ENCODE results near the gene ANO2. TPM values are rescaled to one million over a fixed set of nuclear protein-coding genes. Genes with fewer than 3 reads are reported as not detected.

Gene ANO2
- total and polyA plus RNA-seq, 2 experiments from 2014 or later, result 2.3 to 4.6 TPM

GRCh38 chr12:5969156-5969973 lies 24.3 kb upstream of the ANO2 start (continued):
- no peak for TF ChIP-seq POLR2AphosphoS5 (IDR thresholded peaks at IDR 0.05; ENCODE audit: low read depth)
- TF ChIP-seq ETS1 (IDR thresholded peaks at IDR 0.05), result no peak
- no peak for TF ChIP-seq JUNB (IDR thresholded peaks at IDR 0.05; ENCODE audit: unreplicated experiment)
- TF ChIP-seq REST (IDR thresholded peaks at IDR 0.05; ENCODE audit: unreplicated experiment), result no peak

- ATAC-seq, result no peak
Measured at GRCh38 chr12:5967645-5968415, 22.8 kb upstream of the ANO2 start.

More at GRCh38 chr12:5967645-5968415, 22.8 kb upstream of the ANO2 start:
- H3K4me3 ChIP-seq, result no peak overlapping the region
- no peak overlapping the region for H3K4me2 ChIP-seq
- H3F3A ChIP-seq (replicated peaks; ENCODE audit: low read depth), result 0 out of 2 replicates have a peak, but pooled peaks cover 2% of the 10 kb centered on the region
- H3K9me2 ChIP-seq (ENCODE audit: insufficient read depth), result no peaks in the 10 kb centered on the region
- no peak for DNase-seq (ENCODE audit: low spot score)
- no peak overlapping the region for H3K27ac ChIP-seq (ENCODE audit: low read depth)
- no peak overlapping the region for H3K4me3 Mint-ChIP-seq
- no peak overlapping the region for H2AFZ ChIP-seq
- no peaks in the 10 kb centered on the region for H4K20me1 ChIP-seq (replicated peaks; ENCODE audit: insufficient read depth)
- H3K4me1 ChIP-seq (ENCODE audit: insufficient read depth), result peaks cover 21% of the 10 kb centered on the region
- no peaks in the 10 kb centered on the region for H3K27me3 ChIP-seq (ENCODE audit: insufficient read depth)
- H3K36me3 ChIP-seq (ENCODE audit: insufficient read depth), result no peaks in the 10 kb centered on the region
- no peak overlapping the region for H3K27ac Mint-ChIP-seq
- H3K36me3 Mint-ChIP-seq (ENCODE audit: low read depth), result no peaks in the 10 kb centered on the region
- peaks cover 33% of the 10 kb centered on the region for H3K4me1 Mint-ChIP-seq
- no peak for TF ChIP-seq CREB1 (CRISPR knock-in tag; IDR thresholded peaks at IDR 0.05; ENCODE audit: low read depth)
- TF ChIP-seq ZNF331 (CRISPR knock-in tag; IDR thresholded peaks at IDR 0.05; ENCODE audit: low read depth), result no peak
- TF ChIP-seq JUNB (IDR thresholded peaks at IDR 0.05; ENCODE audit: unreplicated experiment), result no peak
- TF ChIP-seq NANOG (IDR thresholded peaks at IDR 0.05; ENCODE audit: borderline replicate concordance), result no peak
- no peak for TF ChIP-seq ETS1 (IDR thresholded peaks at IDR 0.05)
- no peak for TF ChIP-seq EZH2 (IDR thresholded peaks at IDR 0.05; ENCODE audit: low read depth, unreplicated experiment)
- peaks cover 13% of the 10 kb centered on the region for H3K27me3 Mint-ChIP-seq (ENCODE audit: insufficient read depth, low read depth, poor library complexity)
- no peaks in the 10 kb centered on the region for H3K79me2 ChIP-seq (replicated peaks; ENCODE audit: insufficient read depth)
- no peaks in the 10 kb centered on the region for H3K9me3 Mint-ChIP-seq

Measured in GM23338 (cell line).